Measurements from ENCODE around the gene RNF114.

Gene RNF114

DNA sequence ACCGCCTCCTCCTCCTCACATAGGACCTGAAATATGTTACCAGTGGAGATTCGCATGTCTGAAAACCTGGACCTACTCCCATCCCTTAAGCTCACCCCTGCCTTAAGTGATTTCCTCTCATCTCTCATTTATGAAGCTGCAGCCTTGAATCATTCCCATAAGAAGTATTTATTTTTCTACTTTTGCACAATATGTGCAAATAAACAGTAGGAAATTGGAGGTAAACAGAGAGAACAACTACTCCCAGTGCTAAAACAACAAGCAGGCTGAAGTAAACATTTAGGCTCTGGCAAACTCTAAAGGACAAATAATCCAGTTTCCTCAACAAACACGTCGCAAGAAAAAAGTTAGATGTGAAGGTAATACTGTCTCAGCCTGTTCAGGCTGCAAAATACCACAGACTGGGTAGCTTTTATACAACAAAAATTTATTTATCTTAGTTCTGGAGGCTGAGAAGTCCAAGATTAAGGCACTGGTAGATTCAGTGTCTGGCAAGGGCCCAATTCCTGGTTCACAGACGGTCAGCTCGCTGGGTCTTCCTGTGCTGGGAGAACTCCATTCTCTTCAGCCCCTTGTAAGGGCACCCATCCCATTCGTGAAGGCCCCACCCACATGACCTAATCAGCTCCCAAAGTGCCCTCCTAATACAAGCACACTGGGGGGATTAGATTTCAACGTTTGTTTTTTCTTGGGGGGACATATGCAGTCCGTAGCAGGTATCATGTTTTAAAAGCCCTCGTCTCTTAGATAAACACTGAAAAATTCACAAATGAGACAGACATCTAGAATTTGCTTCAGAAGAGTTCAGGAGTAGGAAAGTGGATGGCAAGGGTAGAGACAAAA is 36.4 kb upstream of the RNF114 start:
- no peak overlapping the region for H2BK5ac ChIP-seq (ENCODE audit: low read length)
- no peak overlapping the region for H3K27ac ChIP-seq (ENCODE audit: low read depth, low read length)
- H3K4me3 ChIP-seq (ENCODE audit: low read length), result no peak overlapping the region

DNA sequence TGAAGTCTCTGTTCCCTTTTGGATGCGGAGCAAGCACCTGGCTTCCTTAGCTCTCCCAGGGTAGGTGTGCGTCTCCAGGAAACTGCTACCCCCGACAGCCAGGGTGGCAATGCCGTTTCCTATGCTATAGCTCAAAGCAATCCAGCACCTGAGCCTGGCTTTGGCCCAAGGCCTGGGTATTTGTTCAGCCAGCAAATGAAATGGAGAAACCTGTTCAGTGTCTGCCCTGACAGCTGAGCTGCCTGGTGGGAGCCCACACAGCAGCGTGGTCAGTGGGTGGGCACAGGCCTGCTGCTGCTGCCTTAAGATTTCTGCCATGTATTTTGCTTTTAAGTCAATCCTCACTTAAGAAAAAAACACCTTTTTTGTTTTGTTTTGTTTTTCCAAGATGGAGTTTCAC is 34.6 kb upstream of the RNF114 start:
- peaks cover 3% of the 10 kb centered on the region for H3K36me3 ChIP-seq (ENCODE audit: control insufficient read depth, insufficient read depth, low read length)
- H2AK5ac ChIP-seq (ENCODE audit: low read length), result no peak overlapping the region
- H4K5ac ChIP-seq (ENCODE audit: low read length), result no peak overlapping the region
- H2BK5ac ChIP-seq (ENCODE audit: low read length), result no peak overlapping the region
- WGBS (ENCODE audit: extremely low coverage, insufficient coverage, low lambda C conversion rate), result no CpG with 5 or more reads among the region's 5 CpGs
- no peak overlapping the region for H3K4ac ChIP-seq (ENCODE audit: low read depth, low read length)
- H3K27ac ChIP-seq (ENCODE audit: low read depth, low read length), result no peak overlapping the region
- H3K79me1 ChIP-seq (ENCODE audit: low read length), result no peaks in the 10 kb centered on the region
- H3K79me2 ChIP-seq (ENCODE audit: control insufficient read depth, insufficient read depth, low read length), result no peaks in the 10 kb centered on the region
- no peaks in the 10 kb centered on the region for H3K4me1 ChIP-seq (ENCODE audit: control insufficient read depth, low read depth, low read length)
- H2BK15ac ChIP-seq (replicated peaks; ENCODE audit: low read depth), result no peak overlapping the region
- H3K9ac ChIP-seq (ENCODE audit: low read length), result no peak overlapping the region
- H3K4me3 ChIP-seq (ENCODE audit: low read length), result no peak overlapping the region
- DNase-seq, result no peak
- H3K27me3 ChIP-seq (ENCODE audit: insufficient read depth, low read length, poor library complexity), result no peaks in the 10 kb centered on the region
- no peak overlapping the region for H3K4me2 ChIP-seq (ENCODE audit: low read length)
- H3K23ac ChIP-seq (ENCODE audit: low read length), result no peak overlapping the region
- no peak overlapping the region for H3K18ac ChIP-seq (ENCODE audit: low read length)
- no peak overlapping the region for H2BK120ac ChIP-seq (ENCODE audit: low read depth, low read length)
- H3K56ac ChIP-seq (ENCODE audit: low read length), result no peak overlapping the region
- H4K8ac ChIP-seq (ENCODE audit: low read depth, low read length), result no peak overlapping the region

More for the DNA sequence above, 36.4 kb upstream of the RNF114 start:
- no CpG with 5 or more reads among the region's 10 CpGs for WGBS (ENCODE audit: extremely low coverage, insufficient coverage, low lambda C conversion rate)
- Histone ChIP-seq H3K56ac (ENCODE audit: low read length) (no peak overlapping the region), H3K4ac (ENCODE audit: low read depth, low read length) (no peak overlapping the region), H2BK15ac (replicated peaks; ENCODE audit: low read depth) (no peak overlapping the region), H3K4me2 (ENCODE audit: low read length) (no peak overlapping the region), H4K8ac (ENCODE audit: low read depth, low read length) (no peak overlapping the region), H3K9ac (ENCODE audit: low read length) (no peak overlapping the region), H3K23ac (ENCODE audit: low read length) (no peak overlapping the region), H3K79me2 (ENCODE audit: control insufficient read depth, insufficient read depth, low read length) (no peaks in the 10 kb centered on the region), H4K5ac (ENCODE audit: low read length) (no peak overlapping the region), H3K79me1 (ENCODE audit: low read length) (no peaks in the 10 kb centered on the region), H3K36me3 (ENCODE audit: control insufficient read depth, insufficient read depth, low read length) (peaks cover 2% of the 10 kb centered on the region), H3K18ac (ENCODE audit: low read length) (no peak overlapping the region), H2BK120ac (ENCODE audit: low read depth, low read length) (no peak overlapping the region), H3K27me3 (ENCODE audit: insufficient read depth, low read length, poor library complexity) (no peaks in the 10 kb centered on the region), H3K4me1 (ENCODE audit: control insufficient read depth, low read depth, low read length) (no peaks in the 10 kb centered on the region), H2AK5ac (ENCODE audit: low read length) (no peak overlapping the region)
- no peak for DNase-seq

DNA sequence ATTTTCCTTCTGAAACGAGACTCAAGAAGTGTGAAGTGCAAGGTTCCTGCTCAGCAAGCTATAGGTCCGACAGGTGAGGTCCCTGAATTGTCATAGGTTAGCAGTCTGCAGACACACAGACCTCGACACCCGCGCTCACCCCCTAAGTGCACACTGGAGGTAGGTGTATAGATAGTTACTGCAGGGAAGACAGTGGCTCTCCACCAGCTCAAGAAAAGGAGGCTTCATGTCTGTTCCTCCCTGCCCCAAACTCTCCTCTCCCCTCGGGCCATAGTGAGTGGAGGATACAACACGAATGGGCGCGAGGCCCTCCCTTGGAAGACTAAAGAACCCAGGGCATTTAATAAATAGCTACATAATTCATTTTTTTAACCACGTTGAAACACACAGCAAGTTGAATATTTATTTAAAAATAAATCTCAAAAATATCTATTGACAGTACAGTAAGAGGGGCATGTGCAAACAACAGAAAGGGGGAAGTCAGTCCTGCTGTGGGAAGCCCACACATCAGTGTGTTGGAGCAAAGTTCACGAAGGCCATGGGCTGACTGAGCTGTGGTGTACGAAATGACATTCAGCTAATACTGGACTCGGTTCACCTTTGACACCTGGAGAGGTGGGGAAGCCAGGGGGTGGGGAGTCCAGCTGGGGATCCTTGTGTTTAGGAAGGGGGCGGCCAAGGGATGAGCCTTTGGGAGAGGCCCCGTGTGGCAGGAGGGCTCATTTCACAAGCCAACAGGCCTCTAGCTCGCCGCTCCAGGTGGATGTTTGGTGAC is 31.6 kb upstream of the RNF114 start:
- H3K4me1 ChIP-seq (ENCODE audit: control insufficient read depth, low read depth, low read length), result no peaks in the 10 kb centered on the region
- H3K27ac ChIP-seq (ENCODE audit: low read depth, low read length), result no peak overlapping the region
- H4K5ac ChIP-seq (ENCODE audit: low read length), result no peak overlapping the region
- no peaks in the 10 kb centered on the region for H3K79me2 ChIP-seq (ENCODE audit: control insufficient read depth, insufficient read depth, low read length)
- no peak overlapping the region for H2BK5ac ChIP-seq (ENCODE audit: low read length)
- H3K4ac ChIP-seq (ENCODE audit: low read depth, low read length), result no peak overlapping the region
- H3K4me2 ChIP-seq (ENCODE audit: low read length), result no peak overlapping the region
- peaks cover 3% of the 10 kb centered on the region for H3K36me3 ChIP-seq (ENCODE audit: control insufficient read depth, insufficient read depth, low read length)
- no peak overlapping the region for H4K8ac ChIP-seq (ENCODE audit: low read depth, low read length)
- H3K18ac ChIP-seq (ENCODE audit: low read length), result no peak overlapping the region
- H2BK120ac ChIP-seq (ENCODE audit: low read depth, low read length), result no peak overlapping the region
- H3K79me1 ChIP-seq (ENCODE audit: low read length), result peaks cover 2% of the 10 kb centered on the region
- no peak overlapping the region for H3K9ac ChIP-seq (ENCODE audit: low read length)
- DNase-seq, result no peak
- no peak overlapping the region for H3K23ac ChIP-seq (ENCODE audit: low read length)
- no peak overlapping the region for H2AK5ac ChIP-seq (ENCODE audit: low read length)
- no peak overlapping the region for H2BK15ac ChIP-seq (replicated peaks; ENCODE audit: low read depth)
- WGBS (ENCODE audit: extremely low coverage, insufficient coverage, low lambda C conversion rate), result no CpG with 5 or more reads among the region's 17 CpGs
- H3K27me3 ChIP-seq (ENCODE audit: insufficient read depth, low read length, poor library complexity), result no peaks in the 10 kb centered on the region
- H3K4me3 ChIP-seq (ENCODE audit: low read length), result no peak overlapping the region
- H3K56ac ChIP-seq (ENCODE audit: low read length), result no peak overlapping the region

DNA sequence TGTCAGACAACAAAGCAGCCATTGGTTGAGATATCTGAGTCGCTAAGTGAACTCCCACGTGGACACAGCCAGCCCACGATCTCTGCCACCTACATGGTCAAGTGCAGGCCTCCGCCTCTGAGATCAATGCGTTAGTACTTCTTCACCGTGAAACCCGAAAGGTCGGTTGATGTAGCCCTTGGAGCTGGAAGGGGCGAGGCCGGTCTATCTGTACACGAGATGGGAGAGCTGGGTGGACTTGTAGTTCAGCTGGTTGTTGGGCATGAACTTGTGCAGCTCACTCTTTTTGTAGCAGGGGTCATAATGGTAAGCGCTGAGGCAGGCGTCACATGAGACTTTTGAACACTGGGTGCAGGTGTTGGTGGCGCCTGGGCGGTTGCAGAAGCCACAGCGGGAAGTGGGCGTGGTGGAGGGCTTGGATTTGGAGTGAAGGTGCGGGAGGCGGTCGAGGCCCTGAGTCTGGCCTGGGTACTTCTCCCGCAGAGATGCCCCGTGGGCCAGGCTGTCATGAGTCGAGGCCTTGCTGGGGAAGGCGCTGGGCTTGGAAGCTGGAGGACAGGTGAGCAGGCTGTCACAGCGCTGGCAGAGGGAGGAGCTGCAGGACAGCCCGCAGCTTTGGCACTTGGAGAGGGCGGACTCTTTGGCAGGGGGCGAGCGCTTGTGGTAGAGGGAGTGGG is 30.6 kb upstream of the RNF114 start:
- Histone ChIP-seq H3K4ac (ENCODE audit: low read depth, low read length) (no peak overlapping the region), H3K4me1 (ENCODE audit: control insufficient read depth, low read depth, low read length) (no peaks in the 10 kb centered on the region), H3K36me3 (ENCODE audit: control insufficient read depth, insufficient read depth, low read length) (peaks cover 3% of the 10 kb centered on the region), H3K79me2 (ENCODE audit: control insufficient read depth, insufficient read depth, low read length) (no peaks in the 10 kb centered on the region), H3K56ac (ENCODE audit: low read length) (no peak overlapping the region), H3K4me3 (ENCODE audit: low read length) (no peak overlapping the region), H2BK120ac (ENCODE audit: low read depth, low read length) (no peak overlapping the region), H3K4me2 (ENCODE audit: low read length) (no peak overlapping the region), H2BK5ac (ENCODE audit: low read length) (no peak overlapping the region), H2BK15ac (replicated peaks; ENCODE audit: low read depth) (no peak overlapping the region), H4K8ac (ENCODE audit: low read depth, low read length) (no peak overlapping the region), H2AK5ac (ENCODE audit: low read length) (no peak overlapping the region), H3K18ac (ENCODE audit: low read length) (no peak overlapping the region), H3K27me3 (ENCODE audit: insufficient read depth, low read length, poor library complexity) (no peaks in the 10 kb centered on the region), H3K9ac (ENCODE audit: low read length) (no peak overlapping the region), H3K79me1 (ENCODE audit: low read length) (peaks cover 6% of the 10 kb centered on the region), H3K27ac (ENCODE audit: low read depth, low read length) (no peak overlapping the region), H3K23ac (ENCODE audit: low read length) (no peak overlapping the region), H4K5ac (ENCODE audit: low read length) (no peak overlapping the region)
- no peak for DNase-seq
- WGBS (ENCODE audit: extremely low coverage, insufficient coverage, low lambda C conversion rate), result no CpG with 5 or more reads among the region's 29 CpGs

DNA sequence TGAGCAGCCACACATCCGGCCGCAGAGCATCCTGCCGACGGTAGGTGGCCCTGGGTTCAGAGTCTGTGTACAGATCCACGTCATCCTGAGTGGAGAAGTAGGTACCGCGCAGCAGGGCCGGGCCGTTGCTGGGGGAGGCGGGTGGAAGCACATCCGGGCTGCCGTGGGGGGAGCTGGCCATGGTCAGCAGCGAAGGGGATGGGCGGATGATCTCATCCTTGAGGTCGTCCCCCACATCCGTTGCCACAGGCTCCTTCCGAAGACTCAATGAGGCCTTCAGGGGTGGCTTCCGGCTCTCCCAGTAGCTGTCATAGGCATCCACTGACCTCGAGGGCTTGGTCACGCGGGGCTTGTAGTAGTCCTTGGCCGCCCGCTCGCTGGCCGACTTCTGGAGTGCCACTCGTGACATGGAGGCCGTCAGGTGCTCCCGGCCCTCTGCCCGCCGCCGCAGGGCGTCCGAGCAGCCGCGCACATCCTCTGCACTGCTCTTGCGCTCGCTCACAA is 30.0 kb upstream of the RNF114 start:
- no peak overlapping the region for H3K4ac ChIP-seq (ENCODE audit: low read depth, low read length)
- peaks cover 2% of the 10 kb centered on the region for H3K79me2 ChIP-seq (ENCODE audit: control insufficient read depth, insufficient read depth, low read length)
- H3K18ac ChIP-seq (ENCODE audit: low read length), result no peak overlapping the region
- H4K8ac ChIP-seq (ENCODE audit: low read depth, low read length), result no peak overlapping the region
- H4K5ac ChIP-seq (ENCODE audit: low read length), result no peak overlapping the region
- H3K27ac ChIP-seq (ENCODE audit: low read depth, low read length), result no peak overlapping the region
- H3K23ac ChIP-seq (ENCODE audit: low read length), result no peak overlapping the region
- WGBS (ENCODE audit: extremely low coverage, insufficient coverage, low lambda C conversion rate), result no CpG with 5 or more reads among the region's 37 CpGs
- no peak overlapping the region for H3K9ac ChIP-seq (ENCODE audit: low read length)
- no peaks in the 10 kb centered on the region for H3K4me1 ChIP-seq (ENCODE audit: control insufficient read depth, low read depth, low read length)
- H2BK120ac ChIP-seq (ENCODE audit: low read depth, low read length), result no peak overlapping the region
- peaks cover 6% of the 10 kb centered on the region for H3K79me1 ChIP-seq (ENCODE audit: low read length)
- H2BK15ac ChIP-seq (replicated peaks; ENCODE audit: low read depth), result no peak overlapping the region
- DNase-seq, result no peak
- no peaks in the 10 kb centered on the region for H3K27me3 ChIP-seq (ENCODE audit: insufficient read depth, low read length, poor library complexity)
- no peak overlapping the region for H3K4me3 ChIP-seq (ENCODE audit: low read length)
- H2AK5ac ChIP-seq (ENCODE audit: low read length), result no peak overlapping the region
- no peak overlapping the region for H3K56ac ChIP-seq (ENCODE audit: low read length)
- H2BK5ac ChIP-seq (ENCODE audit: low read length), result no peak overlapping the region
- H3K36me3 ChIP-seq (ENCODE audit: control insufficient read depth, insufficient read depth, low read length), result peaks cover 3% of the 10 kb centered on the region
- H3K4me2 ChIP-seq (ENCODE audit: low read length), result no peak overlapping the region

Measured in mesendoderm (in vitro differentiated cells).